Natural killer cell (primary cell): ENCODE data around the gene EXD1. TPM values are rescaled to one million over a fixed set of nuclear protein-coding genes. Genes with fewer than 3 reads are reported as not detected.

ENCODE experiments used
- ATAC-seq, 3 donors: fragments of 150-1000 bp in 2 of 3; fragments of 200-7000 bp in 1 of 3; cut with Tn5 transposase; 1 replicate in 1 of 3; 2 replicates in 2 of 3; pipeline ENCODE4 v1.10.0; 2021; ENCODE audit warnings: mild to moderate bottlenecking in 2 of 3, moderate library complexity in 2 of 3
- DNase-seq, 2 donors: peaks; one replicate each; pipeline versions ENCODE4 v3.0.0 to v3.0.0-alpha.2; 2013 to 2021; ENCODE audit warnings: mixed read lengths in 1 of 2
- H3K27ac ChIP-seq: one replicate; pipeline ENCODE4 v1.5.1; 2013; ENCODE audit warnings: mild to moderate bottlenecking, low read length
- H3K27me3 ChIP-seq: one replicate; pipeline ENCODE4 v1.6.1; 2013; ENCODE audit warnings: low read length; ENCODE audit not compliant: control insufficient read depth, insufficient read depth
- H3K36me3 ChIP-seq: one replicate; pipeline ENCODE4 v1.6.1; 2013; ENCODE audit warnings: low read length; ENCODE audit not compliant: control insufficient read depth, insufficient read depth
- H3K4me1 ChIP-seq: one replicate; pipeline ENCODE4 v1.6.1; 2013; ENCODE audit warnings: low read length; ENCODE audit not compliant: control insufficient read depth, insufficient read depth
- H3K4me3 ChIP-seq: one replicate; pipeline ENCODE4 v1.5.1; 2013; ENCODE audit warnings: low read length
- H3K9me3 ChIP-seq: one replicate; pipeline ENCODE4 v1.6.1; 2013; ENCODE audit warnings: low read length; ENCODE audit not compliant: control insufficient read depth, insufficient read depth
- H3K27ac Mint-ChIP-seq, 2 donors: one replicate each; pipeline ENCODE4 v1.8.0; 2022; ENCODE audit warnings: mild to moderate bottlenecking in 2 of 2, mixed read lengths in 2 of 2, moderate library complexity in 1 of 2
- H3K27me3 Mint-ChIP-seq, 2 donors: one replicate each; pipeline ENCODE4 v1.8.0; 2022; ENCODE audit warnings: low read depth in 2 of 2, mixed read lengths in 2 of 2
- H3K36me3 Mint-ChIP-seq: one replicate; pipeline ENCODE4 v1.8.0; 2022; ENCODE audit warnings: mixed read lengths
- H3K4me1 Mint-ChIP-seq, 2 donors: one replicate each; pipeline ENCODE4 v1.8.0; 2022; ENCODE audit warnings: mixed read lengths in 2 of 2
- H3K4me3 Mint-ChIP-seq: one replicate; pipeline ENCODE4 v1.8.0; 2022; ENCODE audit warnings: mild to moderate bottlenecking, moderate library complexity, mixed read lengths
- H3K9me3 Mint-ChIP-seq, 2 donors: one replicate each; pipeline ENCODE4 v1.8.0; 2022; ENCODE audit warnings: mixed read lengths in 2 of 2
- WGBS: methylation state at CpG from one replicate; pipeline ENCODE4 v1.1.7; 2013; ENCODE audit warnings: missing lambda C conversion rate; ENCODE audit not compliant: insufficient coverage; 5-methylcytosine and 5-hydroxymethylcytosine counted together
- intact Hi-C: fragments of 100-400 bp; cut with micrococcal nuclease; formaldehyde crosslinking; loops from one replicate; pipeline ENCODE4 v1.14.2; 2022
- total RNA-seq, 4 donors: library from RNA; stranded (reverse); fragments of 120-200 nt in 1 of 4; gene quantifications; one replicate each; pipeline versions ENCODE4 v1.2.3 to v1.2.4, GENCODE V29; 2013 to 2022
- TF ChIP-seq, protein P1 (sequence below): fragments of 200-600 bp; IDR thresholded peaks from one replicate; pipeline ENCODE4 v1.8.0; 2022; ENCODE audit warnings: antibody characterized with exemption

Gene EXD1
- total RNA-seq, 3 donors from 2014 or later (not counting 1 experiment from before 2014, with no cell fraction given): not detected

DNA sequence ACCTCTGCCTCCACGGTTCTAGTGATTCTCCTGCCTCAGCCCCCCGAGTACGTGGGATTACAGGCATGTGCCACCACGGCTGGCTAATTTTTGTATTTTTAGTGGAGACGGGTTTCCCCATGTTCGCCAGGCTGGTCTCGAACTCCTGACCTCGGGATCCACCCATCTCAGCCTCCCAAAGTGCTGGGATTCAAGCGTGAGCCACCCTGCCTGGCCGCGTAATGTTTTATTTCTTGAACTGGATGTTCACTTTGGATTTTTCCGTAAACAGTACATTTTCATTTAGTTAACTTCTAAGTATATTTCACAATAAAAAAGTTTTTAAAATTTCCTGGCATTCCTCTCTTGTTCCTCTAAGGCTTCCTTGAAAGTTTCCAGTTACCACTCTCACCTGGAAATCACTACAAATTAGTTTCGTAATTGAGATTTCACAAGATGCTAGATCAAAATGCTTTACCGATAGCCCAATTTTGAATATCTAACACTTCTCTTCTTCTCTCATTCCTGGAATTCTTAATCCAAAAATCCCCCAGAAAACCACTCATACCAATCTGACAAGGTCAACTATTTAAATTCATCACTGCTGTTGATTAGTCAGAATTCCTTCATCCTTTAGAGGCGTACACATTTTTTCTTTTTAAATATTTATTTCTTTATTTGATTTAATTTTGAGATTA lies 69.8 kb downstream of the EXD1 start:
- intact Hi-C loops: no loop called here
- no peak for ATAC-seq

DNA sequence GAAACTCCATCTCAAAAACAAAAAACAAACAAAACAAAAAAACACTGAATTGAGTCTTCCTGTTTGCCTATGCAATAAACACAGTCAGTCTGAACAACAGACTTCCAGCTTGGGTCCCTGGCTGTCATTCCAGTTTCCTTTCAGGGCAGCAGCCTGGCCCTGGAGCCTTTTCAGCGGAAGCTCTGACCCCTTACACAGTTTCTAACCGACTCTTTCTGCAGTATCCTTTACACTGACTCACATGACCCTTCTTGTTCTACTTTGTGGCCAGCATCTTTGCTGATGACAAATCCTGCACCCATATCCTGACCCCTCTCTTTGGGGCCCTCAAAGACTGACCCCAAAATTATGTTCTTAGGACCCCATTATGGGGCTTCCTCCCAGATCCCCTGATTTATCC lies 76.1 kb downstream of the EXD1 start:
- WGBS: 76% methylated on average over 2 of the region's 2 CpGs
- ATAC-seq: no peak
- TF ChIP-seq, protein P1, sequence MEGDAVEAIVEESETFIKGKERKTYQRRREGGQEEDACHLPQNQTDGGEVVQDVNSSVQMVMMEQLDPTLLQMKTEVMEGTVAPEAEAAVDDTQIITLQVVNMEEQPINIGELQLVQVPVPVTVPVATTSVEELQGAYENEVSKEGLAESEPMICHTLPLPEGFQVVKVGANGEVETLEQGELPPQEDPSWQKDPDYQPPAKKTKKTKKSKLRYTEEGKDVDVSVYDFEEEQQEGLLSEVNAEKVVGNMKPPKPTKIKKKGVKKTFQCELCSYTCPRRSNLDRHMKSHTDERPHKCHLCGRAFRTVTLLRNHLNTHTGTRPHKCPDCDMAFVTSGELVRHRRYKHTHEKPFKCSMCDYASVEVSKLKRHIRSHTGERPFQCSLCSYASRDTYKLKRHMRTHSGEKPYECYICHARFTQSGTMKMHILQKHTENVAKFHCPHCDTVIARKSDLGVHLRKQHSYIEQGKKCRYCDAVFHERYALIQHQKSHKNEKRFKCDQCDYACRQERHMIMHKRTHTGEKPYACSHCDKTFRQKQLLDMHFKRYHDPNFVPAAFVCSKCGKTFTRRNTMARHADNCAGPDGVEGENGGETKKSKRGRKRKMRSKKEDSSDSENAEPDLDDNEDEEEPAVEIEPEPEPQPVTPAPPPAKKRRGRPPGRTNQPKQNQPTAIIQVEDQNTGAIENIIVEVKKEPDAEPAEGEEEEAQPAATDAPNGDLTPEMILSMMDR: no peak

More for the DNA sequence above, 69.8 kb downstream of the EXD1 start:
- DNase-seq: no peak
- 89% methylated on average over 14 of the region's 15 CpGs for WGBS
- Mint-ChIP-seq H3K36me3 (no peaks in the 10 kb centered on the region), H3K9me3 (no peaks in the 10 kb centered on the region), H3K4me3 (no peak overlapping the region), H3K27ac (no peak overlapping the region), H3K27me3 (no peaks in the 10 kb centered on the region), H3K4me1 (no peaks in the 10 kb centered on the region)
- Histone ChIP-seq H3K4me1 (no peaks in the 10 kb centered on the region), H3K4me3 (no peak overlapping the region), H3K27ac (no peak overlapping the region), H3K27me3 (no peaks in the 10 kb centered on the region), H3K36me3 (no peaks in the 10 kb centered on the region), H3K9me3 (no peaks in the 10 kb centered on the region)
- TF ChIP-seq, protein P1: no peak

DNA sequence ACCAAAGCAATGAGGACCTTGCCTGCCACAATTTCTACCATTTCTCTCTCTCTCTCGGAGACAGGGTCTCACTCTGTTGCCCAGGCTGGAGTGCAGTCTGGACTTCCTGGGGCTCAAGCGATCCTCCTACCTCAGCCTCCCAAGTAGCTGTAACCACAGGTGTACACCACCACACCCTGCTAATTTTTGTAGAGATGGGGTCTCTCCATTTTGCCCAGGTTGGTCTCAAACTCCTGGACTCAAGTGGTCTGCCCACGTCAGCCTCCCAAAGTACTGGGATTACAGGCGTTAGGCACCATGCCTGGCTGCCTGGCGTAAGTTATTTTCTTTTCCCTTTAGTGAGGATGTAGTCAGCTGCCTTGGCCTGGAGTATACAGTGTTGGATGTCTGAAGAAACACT lies 76.8 kb downstream of the EXD1 start:
- H3K27ac ChIP-seq: no peak overlapping the region
- WGBS: 91% methylated on average over 5 of the region's 5 CpGs

More for the DNA sequence above, 76.1 kb downstream of the EXD1 start:
- Mint-ChIP-seq H3K4me3 (no peak overlapping the region), H3K27me3 (no peaks in the 10 kb centered on the region), H3K27ac (no peak overlapping the region), H3K4me1 (no peaks in the 10 kb centered on the region), H3K36me3 (no peaks in the 10 kb centered on the region), H3K9me3 (no peaks in the 10 kb centered on the region)
- H3K27me3 ChIP-seq: no peaks in the 10 kb centered on the region
- H3K27ac ChIP-seq: no peak overlapping the region
- no peaks in the 10 kb centered on the region for H3K4me1 ChIP-seq
- DNase-seq: no peak
- H3K4me3 ChIP-seq: no peak overlapping the region
- no peaks in the 10 kb centered on the region for H3K9me3 ChIP-seq
- intact Hi-C loops: no loop called here
- H3K36me3 ChIP-seq: no peaks in the 10 kb centered on the region

More for the DNA sequence above, 76.8 kb downstream of the EXD1 start:
- H3K4me3 Mint-ChIP-seq: no peak overlapping the region
- ATAC-seq (no peak), DNase-seq (no peak)
- H3K27me3 ChIP-seq: no peaks in the 10 kb centered on the region
- no peaks in the 10 kb centered on the region for H3K4me1 ChIP-seq
- H3K36me3 ChIP-seq: no peaks in the 10 kb centered on the region
- no peaks in the 10 kb centered on the region for H3K9me3 ChIP-seq
- no peaks in the 10 kb centered on the region for H3K36me3 Mint-ChIP-seq
- H3K9me3 Mint-ChIP-seq: no peaks in the 10 kb centered on the region
- H3K27ac Mint-ChIP-seq: no peak overlapping the region
- TF ChIP-seq, protein P1: no peak
- no peaks in the 10 kb centered on the region for H3K27me3 Mint-ChIP-seq
- intact Hi-C loops: no loop called here
- no peaks in the 10 kb centered on the region for H3K4me1 Mint-ChIP-seq
- no peak overlapping the region for H3K4me3 ChIP-seq
